HG02884 (cell line): Measurements from ENCODE around the gene NADK.
"Not testable (repeated sequence)": the region's sequence is repeated elsewhere in the genome, so short reads cannot be mapped to it uniquely, and the experiment has no call there.

Experiments
- ATAC-seq: cut with Tn5 transposase; IDR thresholded peaks from one replicate; pipeline ENCODE4 v1.9.1; 2021; ENCODE audit warnings: mild to moderate bottlenecking, moderate library complexity; ENCODE audit not compliant: unreplicated experiment

NADK gene

DNA sequence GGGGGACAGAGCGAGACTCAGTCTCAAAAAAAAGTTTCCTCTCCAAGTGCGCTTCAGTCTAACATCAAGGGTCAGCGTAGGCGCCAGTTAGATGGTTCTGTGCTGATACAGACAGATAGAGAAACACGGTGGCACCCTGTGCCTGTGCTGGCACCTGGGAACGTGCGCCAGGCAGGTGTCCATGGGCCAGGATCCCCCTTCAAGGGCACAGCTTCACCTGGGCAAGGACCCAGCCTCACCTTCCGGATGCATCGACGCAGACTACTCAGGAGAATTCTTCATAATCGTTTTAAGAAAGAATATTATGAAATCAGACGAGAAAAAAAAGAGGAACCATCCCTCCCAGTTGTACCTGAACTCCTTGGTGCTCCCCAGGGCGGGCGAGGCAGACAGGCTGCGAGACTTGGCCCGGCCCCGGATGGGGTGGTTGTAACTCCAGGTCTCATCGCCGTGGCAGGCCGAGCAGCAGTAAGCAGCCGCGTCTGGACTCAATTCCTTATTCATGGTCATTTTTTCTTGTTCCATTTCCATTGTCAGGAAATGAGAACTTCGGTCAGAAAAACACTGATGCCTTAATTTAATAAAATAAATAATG lies 13.3 kb downstream of the NADK start:
- no peak for ATAC-seq

DNA sequence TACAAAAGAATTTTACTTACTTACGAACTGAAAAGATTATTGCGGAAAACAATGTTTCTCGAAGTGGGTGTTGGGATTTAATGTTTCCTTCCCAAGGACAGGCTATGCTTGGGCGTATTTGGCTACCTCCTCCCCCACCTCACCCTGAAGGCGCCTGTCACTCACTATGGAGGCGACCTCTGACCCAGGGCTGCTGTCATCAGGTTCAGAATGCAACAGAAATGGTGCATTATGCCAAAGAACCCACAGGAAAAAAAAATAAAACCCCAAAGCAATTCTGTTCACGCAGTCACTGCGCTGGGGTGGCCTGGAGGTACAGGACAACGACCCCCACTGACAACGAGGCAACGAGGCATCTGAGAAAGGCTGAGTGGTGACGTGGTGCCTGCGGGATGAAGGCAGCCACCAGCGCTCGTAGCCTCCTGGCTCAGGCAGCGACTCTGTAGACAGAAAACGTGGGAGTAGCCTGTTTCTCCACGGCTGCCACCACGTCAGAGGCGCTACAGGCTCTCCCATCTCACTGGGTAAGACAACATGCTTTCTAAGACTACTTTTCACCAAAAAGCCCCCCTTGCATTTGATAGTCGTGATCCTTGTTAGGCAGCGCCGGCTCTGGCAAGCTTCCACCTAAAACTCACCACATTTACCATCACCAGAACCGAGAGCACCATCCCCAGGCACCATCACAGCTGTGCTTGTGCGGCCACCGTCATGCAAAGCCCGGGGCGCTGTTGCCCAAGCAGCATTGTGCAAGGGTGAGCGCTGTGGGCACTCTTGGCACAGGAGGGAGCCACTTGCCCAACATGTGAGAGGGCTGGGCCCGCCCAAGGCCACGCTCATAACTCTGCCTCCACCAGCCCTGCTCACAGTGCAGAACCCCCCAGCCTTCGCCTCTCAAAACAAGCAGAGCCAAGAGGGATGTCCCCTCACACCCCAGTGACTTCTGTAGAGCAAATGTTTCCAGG lies 14.3 kb downstream of the NADK start:
- ATAC-seq = no peak

DNA sequence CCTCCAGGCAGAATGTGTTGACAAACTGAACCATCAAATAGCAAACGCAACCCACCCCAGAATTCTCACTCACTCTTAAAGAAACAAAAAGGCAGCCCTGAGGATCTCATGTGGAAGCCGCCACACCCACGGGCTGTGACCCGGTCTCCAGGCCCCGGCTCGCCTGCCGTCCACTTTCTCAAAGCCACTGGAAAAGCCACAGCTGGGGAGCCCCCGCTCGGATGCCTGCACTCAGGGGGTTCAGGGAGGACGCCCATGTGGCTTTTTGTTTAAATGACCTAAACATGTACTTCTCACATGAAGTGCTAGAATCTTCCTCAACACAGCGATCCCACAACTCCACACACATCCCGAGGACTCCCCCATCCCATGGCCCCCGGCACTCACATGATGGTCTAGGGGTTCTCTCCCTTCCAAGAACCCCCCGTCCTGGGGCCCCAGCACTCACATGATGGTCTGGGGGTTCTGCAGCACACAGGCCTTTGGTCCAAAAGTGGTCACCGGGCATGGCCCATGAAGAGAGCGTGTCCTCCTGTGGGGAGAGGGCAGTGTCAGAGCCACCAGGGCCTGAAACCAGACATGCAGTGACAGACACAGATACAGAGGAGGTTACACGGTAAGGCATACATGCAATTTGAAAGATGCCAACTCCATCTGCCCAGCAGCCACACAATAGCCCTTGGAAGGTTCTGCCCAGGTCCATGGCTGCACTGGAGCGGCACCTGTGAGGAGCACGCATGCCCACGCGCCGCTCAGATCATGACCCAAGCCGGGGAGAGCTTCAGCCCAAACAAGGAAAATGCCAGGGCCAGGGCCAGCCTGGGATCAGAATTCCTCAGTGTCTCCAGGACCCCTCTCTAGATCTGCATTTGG lies 16.5 kb downstream of the NADK start:
- no peak for ATAC-seq

DNA sequence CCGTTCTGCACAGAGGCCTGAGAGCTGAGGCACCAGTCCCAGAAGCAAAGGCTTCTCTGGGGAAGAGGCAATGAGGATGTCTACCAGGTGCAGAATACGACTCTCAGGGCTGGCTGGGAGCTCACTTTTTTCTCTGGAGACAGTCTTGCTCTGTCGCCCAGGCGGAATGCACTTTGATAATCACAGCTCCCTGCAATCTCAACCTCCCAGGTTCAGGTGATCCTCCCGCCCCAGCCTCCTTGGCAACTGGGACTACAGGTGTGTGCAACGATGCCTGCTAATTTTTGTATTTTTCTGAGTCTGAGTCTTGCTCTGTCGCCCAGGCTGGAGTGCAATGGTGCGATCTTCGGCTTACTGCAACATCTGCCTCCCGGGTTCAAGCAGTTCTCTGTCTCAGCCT lies 17.6 kb downstream of the NADK start:
- no peak for ATAC-seq

DNA sequence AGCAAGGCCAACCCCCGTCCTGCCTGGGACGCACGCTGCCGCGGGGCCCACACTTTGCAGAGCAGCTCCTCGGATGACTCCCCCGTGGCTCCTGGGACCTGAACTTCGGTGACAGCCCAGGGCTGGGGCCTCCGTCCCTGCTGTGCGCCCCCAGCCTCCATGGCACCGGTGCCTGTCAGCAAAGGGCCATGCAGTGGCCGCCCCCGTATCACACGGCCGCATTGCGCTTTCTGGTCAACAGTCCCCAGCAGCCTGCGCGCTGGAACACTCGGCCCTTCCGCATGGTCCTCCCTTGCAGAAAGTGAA lies 18.0 kb downstream of the NADK start:
- ATAC-seq = no peak

DNA sequence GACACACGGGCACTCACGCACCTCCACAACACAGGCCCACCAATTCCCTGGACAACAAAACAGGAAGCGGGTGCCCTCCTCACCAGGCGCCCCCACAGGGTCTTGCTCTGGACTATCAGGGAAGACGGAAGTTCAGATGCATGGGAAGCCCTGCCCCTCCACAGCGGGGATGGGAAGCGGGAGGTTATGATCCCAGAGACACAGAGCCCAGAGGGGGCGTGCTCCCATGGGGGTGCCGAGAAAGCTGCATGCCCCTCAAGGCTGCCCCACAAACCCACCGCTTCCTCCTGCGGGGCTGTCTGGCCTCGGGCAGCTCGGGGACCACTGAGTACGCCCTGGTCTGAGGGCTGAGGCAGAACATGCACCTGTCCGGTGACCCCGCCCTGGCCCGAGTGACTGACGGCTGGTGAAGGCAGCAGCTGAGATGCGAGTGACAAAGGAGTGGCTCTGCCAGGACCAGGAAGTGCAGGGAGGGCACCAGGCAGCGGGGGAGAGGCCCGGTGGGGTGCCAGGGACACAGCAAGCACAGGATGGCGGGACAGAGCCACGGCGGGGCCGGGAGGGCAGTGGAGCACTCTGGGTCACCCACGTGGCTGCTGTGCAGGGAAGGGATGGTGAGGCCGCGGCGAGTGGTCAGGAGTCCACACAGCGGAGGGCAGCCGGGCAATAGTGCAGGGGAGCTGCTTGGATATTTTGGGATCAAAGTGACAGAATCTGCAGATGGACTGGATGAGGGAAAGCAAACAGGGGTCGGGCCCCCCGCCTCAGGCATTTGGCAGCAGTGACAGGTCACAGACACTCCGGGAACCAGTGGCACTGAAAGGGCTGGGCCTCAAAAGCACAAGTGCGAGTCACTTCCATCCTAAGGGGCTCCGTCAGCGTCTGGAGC lies 18.6 kb downstream of the NADK start:
- no peak for ATAC-seq

DNA sequence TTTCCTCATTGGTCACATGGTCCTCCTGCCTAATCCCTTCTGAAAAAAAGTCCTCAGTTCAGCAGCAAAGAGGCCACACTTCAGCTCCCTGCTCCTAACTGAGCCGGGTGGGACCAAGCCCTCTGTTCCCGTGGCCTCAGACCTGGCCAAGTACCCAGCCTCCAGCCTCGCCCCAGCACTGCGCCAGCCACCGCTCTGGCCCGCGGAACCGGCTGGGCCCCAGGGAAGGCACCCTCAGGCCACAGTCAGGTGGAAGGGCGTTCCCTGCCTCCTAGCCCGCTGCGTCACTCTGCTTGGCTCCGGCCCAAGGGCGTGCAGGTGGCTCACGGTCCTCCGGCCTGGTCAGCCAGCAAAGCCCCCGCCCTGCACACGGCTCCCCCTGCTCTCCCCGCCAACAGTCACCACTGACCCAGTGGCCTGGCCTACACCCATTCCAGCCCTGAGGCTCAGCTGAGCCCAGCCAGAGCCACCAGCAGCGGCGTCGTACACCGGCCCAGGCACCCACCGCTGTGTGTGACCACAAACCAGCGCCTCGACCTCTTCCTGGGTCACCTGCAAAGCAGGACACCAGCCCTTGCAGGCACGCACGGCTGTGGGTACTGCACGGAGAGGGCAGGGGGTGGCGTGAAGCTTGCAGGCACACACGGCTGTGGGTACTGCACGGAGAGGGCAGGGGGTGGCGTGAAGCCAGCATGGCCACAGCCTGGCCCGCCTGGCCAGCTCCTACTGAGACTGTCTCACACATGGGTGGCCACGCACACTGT lies 19.4 kb downstream of the NADK start:
- ATAC-seq = no peak

DNA sequence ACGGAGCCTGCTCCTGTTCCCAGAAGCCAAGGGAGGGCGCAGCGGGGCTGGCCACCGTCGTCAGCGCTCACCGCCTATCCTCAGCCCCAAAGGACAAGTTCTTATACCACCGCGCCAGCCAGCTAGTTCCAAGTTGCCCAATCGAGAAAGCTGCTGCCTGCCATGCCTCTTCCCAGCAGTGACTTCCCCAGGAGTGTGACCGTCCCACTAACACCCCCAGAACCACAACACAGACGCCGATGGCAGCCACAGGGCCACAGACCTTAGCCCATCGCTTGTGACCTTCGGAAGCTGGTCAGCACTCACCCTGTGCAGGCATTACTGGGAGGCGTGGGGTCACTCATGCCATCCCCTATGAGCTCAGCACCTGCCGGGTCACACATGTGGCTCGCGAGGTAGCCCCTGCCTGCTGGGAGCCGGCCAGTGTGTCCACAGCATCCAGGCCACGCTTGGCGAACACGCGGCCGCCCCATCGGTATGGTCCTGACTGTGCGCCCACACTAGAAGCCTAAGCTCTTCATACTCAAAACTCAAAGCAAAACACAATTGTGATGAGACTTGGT lies 20.1 kb downstream of the NADK start:
- ATAC-seq = no peak

DNA sequence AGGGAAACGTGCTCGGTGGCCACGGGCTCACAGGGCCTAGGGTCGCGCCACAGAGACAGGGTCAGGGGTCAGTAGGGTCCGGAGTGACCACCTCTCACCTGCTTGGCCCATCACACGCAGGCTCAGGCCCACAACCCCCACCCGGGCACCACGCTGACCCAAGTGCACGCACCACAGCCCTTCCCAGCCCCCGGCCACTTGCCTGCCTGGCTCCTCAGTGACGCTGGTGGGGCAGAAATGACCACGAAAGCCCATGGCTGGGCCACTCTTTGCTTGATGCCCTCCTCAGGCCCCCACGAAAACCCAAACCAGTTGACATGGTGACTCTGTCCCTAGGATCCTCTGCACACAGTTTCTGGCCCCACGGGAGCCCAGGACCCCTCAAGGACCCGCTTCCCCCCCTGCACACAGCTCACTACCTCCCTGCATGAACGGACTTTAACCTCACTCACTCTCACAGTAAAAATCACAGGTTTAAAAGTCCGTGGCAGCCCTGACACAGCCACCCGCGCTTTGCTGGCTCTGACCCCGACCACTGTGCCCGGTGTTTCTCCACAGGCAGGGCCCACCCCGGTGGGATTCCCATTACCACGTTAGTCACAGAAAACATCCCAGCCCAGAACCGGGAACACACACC lies 20.7 kb downstream of the NADK start:
- no peak for ATAC-seq

DNA sequence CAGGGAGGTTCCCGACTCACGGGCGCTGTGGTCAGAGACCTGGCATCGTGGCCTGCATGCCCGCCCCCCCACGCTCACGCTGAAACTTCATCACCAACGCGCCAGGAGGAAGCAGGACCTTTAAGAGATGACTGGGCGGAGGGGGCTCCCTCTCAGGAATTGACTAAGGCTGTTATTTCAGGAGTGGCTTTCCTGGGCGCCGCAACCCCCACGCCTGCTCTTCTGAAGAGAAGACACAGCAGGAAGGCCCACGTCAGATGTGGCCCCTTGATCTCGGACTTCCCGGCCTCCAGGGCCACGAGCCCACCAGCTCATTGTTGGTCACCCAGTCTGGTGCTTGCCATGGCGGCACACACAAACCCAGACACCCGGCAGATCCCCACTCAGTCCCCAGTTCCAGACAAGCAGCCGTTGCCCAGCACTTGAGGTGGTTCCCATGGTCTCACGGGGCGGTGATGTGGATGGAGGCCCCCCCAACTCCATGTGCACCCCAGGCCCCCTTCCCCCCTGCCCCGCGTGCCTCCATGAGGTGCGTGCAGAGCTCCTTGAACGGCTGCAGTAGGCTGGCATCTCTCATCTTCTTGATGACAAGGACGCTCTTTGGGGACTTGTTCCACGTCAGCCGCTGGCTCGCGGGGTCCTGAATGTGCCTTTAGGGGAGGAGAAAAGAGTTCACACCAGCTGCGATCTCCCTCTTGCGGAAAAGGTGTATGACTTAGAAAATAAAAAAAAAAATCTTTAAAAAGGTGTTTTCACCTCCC lies 21.4 kb downstream of the NADK start:
- ATAC-seq = no peak

DNA sequence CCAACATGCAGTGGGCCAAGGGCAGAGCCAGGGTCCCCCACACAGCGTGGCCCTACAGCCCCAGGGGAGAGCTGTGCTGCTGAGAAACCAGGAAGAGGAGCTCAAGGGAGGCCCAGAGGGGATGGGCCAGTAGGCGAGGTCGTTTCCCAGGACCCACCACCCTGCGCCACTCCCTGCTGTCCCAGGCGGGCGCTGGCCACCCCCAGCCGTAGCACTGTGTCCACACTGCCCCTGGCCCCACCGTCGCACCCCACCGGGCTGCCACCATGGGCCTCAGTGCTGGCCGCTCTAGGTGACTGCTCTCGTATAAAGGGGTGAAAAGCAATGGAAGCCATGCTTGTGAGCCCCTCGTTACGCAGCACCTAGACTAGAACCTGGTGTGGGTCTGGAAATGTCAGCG lies 22.4 kb downstream of the NADK start:
- no peak for ATAC-seq

DNA sequence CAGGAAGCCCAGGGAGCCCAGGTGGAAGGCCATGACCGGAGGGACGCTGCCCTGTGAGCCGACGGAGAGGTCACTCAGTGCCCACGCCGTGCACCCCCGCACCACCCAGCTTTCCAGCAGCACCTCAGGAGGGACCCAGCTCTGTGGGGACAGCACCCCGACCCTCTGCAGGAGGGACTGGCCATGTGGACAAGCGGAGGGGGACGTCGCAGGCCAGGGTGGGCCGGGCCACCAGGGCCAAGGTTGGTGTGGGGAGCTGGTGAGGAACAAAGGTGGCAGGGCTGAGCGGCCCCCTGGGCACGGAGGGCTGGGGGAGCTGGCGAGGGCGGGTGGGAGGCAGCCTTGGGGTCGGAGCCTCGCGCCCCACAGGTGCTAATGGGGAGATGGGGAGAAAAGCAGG lies 22.8 kb downstream of the NADK start:
- no peak for ATAC-seq

DNA sequence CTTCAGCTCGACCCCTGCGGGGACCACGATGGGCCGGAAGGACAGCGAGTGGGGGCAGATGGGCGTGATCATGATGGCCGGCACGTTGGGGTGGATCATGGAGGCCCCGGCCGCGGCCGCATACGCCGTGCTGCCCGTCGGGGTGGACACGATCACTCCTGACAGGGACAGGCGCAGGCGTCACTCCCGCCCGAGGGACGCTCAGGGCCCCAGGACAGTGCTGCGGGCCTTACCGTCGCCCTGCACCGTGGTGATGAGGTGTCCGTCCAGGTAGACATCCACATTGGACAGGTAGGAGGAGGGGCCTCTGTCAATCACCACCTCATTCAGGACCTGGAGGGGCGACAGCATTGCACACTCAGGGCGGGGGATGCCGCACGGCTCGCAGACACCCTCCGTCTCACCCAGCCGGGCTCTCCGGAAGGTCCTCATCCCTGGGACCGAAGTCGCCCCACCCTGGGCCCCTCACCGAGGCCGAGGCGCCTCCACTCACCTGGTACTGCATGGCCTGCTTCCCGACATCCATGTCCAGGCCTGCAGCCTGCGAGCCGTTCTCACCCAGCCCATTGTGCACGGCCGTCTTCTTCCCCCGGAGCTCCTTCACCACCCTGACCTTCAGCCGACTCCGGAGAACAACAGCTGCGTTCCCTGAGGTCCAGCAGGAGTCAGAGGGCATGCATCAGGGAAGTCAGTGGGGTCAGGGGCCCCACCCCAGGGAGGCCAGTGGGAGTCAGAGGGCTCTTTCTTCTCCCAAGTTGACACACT lies 24.0 kb downstream of the NADK start:
- ATAC-seq = no peak

DNA sequence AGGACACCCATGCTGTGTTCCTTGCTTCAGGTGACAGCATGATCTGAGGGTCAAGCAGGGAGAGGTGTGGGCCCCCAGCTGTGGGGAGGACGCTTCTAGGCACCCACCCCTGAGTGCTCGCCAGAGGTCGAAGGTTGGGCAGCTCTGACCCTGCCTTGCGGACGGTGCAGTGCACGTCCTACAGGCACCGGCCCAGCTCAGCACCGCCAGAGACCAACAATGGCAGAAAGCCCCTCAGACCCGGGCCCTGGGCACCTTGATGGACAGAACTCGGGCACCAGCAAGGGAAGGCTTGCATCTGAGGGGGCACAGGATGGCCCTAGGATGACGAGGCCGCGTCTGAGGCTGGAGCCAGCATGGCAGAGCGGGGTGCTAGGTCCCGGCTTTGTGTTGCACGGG lies 24.7 kb downstream of the NADK start:
- ATAC-seq = no peak

DNA sequence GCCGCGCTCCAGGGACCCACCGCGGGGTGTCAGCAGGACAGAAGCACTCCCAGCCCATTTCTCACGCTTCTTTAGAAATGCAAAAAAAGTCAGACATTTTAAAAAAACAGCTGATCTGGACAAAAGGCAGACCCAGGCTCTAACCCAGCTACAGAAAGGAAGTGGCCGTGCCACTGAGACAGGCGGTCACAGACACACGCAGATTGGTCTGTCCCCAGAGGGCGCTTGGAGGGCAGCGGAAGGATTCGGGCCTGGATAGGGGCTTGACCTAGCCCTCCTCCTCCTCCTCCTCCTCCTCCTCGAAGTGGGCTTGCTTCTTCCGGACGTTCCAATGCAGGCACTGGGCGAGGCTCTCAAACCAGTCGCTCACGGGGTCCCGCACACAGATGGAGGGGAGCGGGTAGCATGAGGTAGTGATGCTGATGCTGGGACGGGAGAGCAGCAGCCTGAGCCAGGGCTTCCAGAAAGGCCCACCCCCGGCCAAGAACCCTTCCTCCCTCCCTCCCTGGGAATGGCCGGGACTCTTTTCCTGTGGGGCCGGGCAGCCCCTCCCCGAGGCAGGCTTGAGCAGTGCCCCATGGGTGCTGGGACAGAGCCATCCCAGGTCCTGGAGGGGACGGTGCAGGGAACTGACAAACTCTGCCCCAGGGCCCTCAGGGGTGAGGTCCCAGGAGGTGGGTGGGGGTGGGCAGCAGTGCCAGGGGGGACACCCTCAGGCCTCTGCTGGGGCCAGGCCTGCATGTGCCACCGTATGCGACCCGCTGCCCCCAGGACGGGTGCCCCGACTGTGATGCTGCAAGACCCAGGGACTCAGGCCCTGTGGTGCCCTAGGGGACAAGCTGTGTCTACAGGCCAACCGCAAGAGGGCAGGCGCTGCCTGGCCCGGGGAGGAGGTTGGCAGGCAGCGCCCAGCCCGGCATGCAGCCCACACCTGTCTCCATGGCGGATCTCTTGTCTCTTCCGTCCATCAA lies 25.3 kb downstream of the NADK start:
- no peak for ATAC-seq

DNA sequence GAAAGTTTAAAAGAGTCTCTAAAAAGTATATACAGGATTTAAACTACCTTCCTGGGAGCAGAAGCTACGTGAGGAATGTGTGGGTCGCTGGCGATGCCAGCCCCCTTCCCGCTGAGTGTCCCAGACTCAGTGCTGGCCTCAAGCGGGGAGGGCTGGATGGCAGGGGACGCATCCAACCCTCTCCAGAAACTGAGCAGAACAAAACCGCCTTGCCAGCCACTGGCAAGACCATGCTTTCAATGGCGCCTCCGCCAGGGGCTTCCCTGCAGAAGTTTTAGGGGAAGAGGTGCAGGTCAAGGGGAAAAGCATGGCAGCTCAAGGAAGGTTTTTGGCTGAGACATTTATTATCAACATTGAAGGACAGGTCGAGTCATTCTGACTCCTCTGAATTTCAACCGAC lies 26.1 kb downstream of the NADK start:
- no peak for ATAC-seq

DNA sequence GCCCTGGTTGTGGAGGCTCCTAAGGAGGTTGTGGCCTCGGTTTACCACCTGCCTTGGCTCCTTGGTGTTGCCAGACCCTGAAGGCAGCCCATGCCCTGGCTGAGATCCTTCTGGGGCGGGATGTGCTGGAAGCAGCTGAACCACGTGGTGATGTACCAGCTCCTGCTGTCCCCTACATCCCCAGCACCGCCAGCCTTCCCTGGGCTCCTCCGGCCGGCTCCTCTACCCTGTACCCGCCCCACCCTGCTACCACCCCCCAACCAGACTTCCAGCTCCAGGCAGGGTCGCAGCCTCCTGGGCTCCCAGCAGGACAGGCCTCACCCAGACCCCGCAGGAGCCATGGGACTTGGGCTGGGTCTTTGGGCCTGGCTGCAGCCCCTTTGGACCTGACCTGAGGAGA lies 28.3 kb downstream of the NADK start:
- ATAC-seq = not testable (repeated sequence)
